ENCODE data around the gene PLET1. TPM values are rescaled to one million over a fixed set of nuclear protein-coding genes. Genes with fewer than 3 reads are reported as not detected.
"Not testable (repeated sequence)": the region's sequence is repeated elsewhere in the genome, so short reads cannot be mapped to it uniquely, and the experiment has no call there.

Gene PLET1
- total RNA-seq, 1 experiment from 2014 or later, result not detected

GRCh38 chr11:112199101-112199500, 61.6 kb downstream of the PLET1 start:
- not testable (repeated sequence) for H3K36me3 ChIP-seq; H3K27ac ChIP-seq; H3K4me1 ChIP-seq (replicated peaks); H3K27me3 ChIP-seq (replicated peaks); H3K9me3 ChIP-seq (replicated peaks); H3K4me3 ChIP-seq; DNase-seq (ENCODE audit: low read depth in 1 of 2, low spot score in 2 of 2)

Other genes starting within 250 kb of the PLET1 start
- 18.4 and 26.6 TPM in 2 replicates for gene DLAT, start 235.5 kb downstream of the PLET1 start, total RNA-seq (2014; rRNA removed; shearing (Covaris generic))
- 0.19 and 2.6 TPM in 2 replicates for gene PIH1D2, start 186.8 kb downstream of the PLET1 start, total RNA-seq (2014; rRNA removed; shearing (Covaris generic))
- gene NKAPD1, start 186.6 kb downstream of the PLET1 start, total RNA-seq (2014; rRNA removed; shearing (Covaris generic)), result 13.5 and 24.4 TPM in 2 replicates
- 36.3 and 40.8 TPM in 2 replicates for gene TIMM8B, start 174.1 kb downstream of the PLET1 start, total RNA-seq (2014; rRNA removed; shearing (Covaris generic))
- 52.2 and 92.2 TPM in 2 replicates for gene SDHD, start 174.0 kb downstream of the PLET1 start, total RNA-seq (2014; rRNA removed; shearing (Covaris generic))
- gene IL18, start 96.8 kb downstream of the PLET1 start, total RNA-seq (2014; rRNA removed; shearing (Covaris generic)), result 1.2 and 2.1 TPM in 2 replicates
- 0.16 TPM in 1 of 2 replicates, not detected in the other for gene TEX12, start 93.5 kb downstream of the PLET1 start, total RNA-seq (2014; rRNA removed; shearing (Covaris generic))
- gene BCO2, start 85.3 kb downstream of the PLET1 start, total RNA-seq (2014; rRNA removed; shearing (Covaris generic)), result 0.42 TPM in 1 of 2 replicates, not detected in the other
- gene PTS, start 34.4 kb downstream of the PLET1 start, total RNA-seq (2014; rRNA removed; shearing (Covaris generic)), result 55.7 and 67.4 TPM in 2 replicates

All from SJSA1 (cell line).